MM.1S (cell line): ENCODE results near the gene GRIK1.

ENCODE experiments used
- DNase-seq: peaks from one replicate; pipeline ENCODE4 v3.0.0-alpha.2; 2015
- H2AFZ ChIP-seq: fragments of 300-600 bp; sonication (generic); 2 replicates; pipeline ENCODE4 v1.6.0; 2016; ENCODE audit warnings: antibody characterized with exemption, low read length
- H3F3A ChIP-seq: fragments of 300-600 bp; sonication (generic); 2 replicates; pipeline ENCODE4 v1.6.1; 2016; ENCODE audit warnings: mild to moderate bottlenecking, antibody characterized with exemption, low read length, moderate library complexity, mixed read lengths; ENCODE audit not compliant: insufficient read depth
- H3K27ac ChIP-seq: fragments of 300-600 bp; sonication (generic); 2 replicates; pipeline ENCODE4 v1.5.1; 2016; ENCODE audit warnings: mild to moderate bottlenecking, low read length
- H3K27me3 ChIP-seq: fragments of 300-600 bp; sonication (generic); replicated peaks from 2 replicates; pipeline ENCODE4 v1.6.0; 2016; ENCODE audit warnings: low read length; ENCODE audit not compliant: insufficient read depth
- H3K36me3 ChIP-seq: fragments of 300-600 bp; sonication (generic); replicated peaks from 2 replicates; pipeline ENCODE4 v1.6.1; 2016; ENCODE audit warnings: mild to moderate bottlenecking, low read length, mixed read lengths; ENCODE audit not compliant: insufficient read depth
- H3K4me1 ChIP-seq: fragments of 300-600 bp; sonication (generic); 2 replicates; pipeline ENCODE4 v1.6.1; 2016; ENCODE audit warnings: low read length, mixed read lengths
- H3K4me2 ChIP-seq: fragments of 300-600 bp; sonication (generic); 2 replicates; pipeline ENCODE4 v1.6.0; 2016; ENCODE audit warnings: low read depth, low read length
- H3K4me3 ChIP-seq: fragments of 300-600 bp; sonication (generic); 2 replicates; pipeline ENCODE4 v1.5.1; 2016; ENCODE audit warnings: low read length, mixed read lengths
- H3K79me2 ChIP-seq: fragments of 300-600 bp; sonication (generic); 2 replicates; pipeline ENCODE4 v1.6.1; 2016; ENCODE audit warnings: mixed run types, low read length, mixed read lengths
- H3K9ac ChIP-seq: fragments of 300-600 bp; sonication (generic); 2 replicates; pipeline ENCODE4 v1.6.1; 2016; ENCODE audit warnings: low read length, mixed read lengths
- H3K9me2 ChIP-seq: fragments of 300-600 bp; sonication (generic); replicated peaks from 2 replicates; pipeline ENCODE4 v1.6.1; 2016; ENCODE audit warnings: mild to moderate bottlenecking, low read length, mixed read lengths; ENCODE audit not compliant: insufficient read depth
- H3K9me3 ChIP-seq: fragments of 300-600 bp; sonication (generic); replicated peaks from 2 replicates; pipeline ENCODE4 v1.6.1; 2016; ENCODE audit warnings: mild to moderate bottlenecking, low read length, mixed read lengths; ENCODE audit not compliant: insufficient read depth
- H4K20me1 ChIP-seq: fragments of 300-600 bp; sonication (generic); 2 replicates; pipeline ENCODE4 v1.6.1; 2016; ENCODE audit warnings: mild to moderate bottlenecking, low read length, moderate library complexity, mixed read lengths; ENCODE audit not compliant: insufficient read depth
- CTCF ChIP-seq: fragments of 300-600 bp; sonication (generic); IDR thresholded peaks from 2 replicates; pipeline ENCODE4 v1.5.1; 2016; ENCODE audit warnings: antibody characterized with exemption, low read length, mixed read lengths
- EZH2 ChIP-seq: fragments of 300-600 bp; sonication (generic); optimal IDR thresholded peaks from 2 replicates; pipeline ENCODE3; 2017; ENCODE audit warnings: low read depth, mild to moderate bottlenecking, antibody characterized with exemption, low read length, mixed read lengths
- EZH2phosphoT487 ChIP-seq: fragments of 300-600 bp; sonication (generic); IDR thresholded peaks from 2 replicates; pipeline ENCODE4 v1.6.1; 2018; ENCODE audit warnings: antibody characterized with exemption, low read length

Gene GRIK1

GRCh38 chr21:29669416-29669815 lies 270.4 kb downstream of the GRIK1 start:
- Histone ChIP-seq H3K79me2 (no peaks in the 10 kb centered on the region), H3K9ac (no peak overlapping the region), H3K9me2 (no peaks in the 10 kb centered on the region), H2AFZ (no peak overlapping the region), H3K4me1 (no peaks in the 10 kb centered on the region), H3K9me3 (no peaks in the 10 kb centered on the region), H3K27me3 (no peaks in the 10 kb centered on the region), H4K20me1 (no peaks in the 10 kb centered on the region), H3K27ac (no peak overlapping the region), H3K4me2 (no peak overlapping the region), H3K36me3 (no peaks in the 10 kb centered on the region), H3K4me3 (no peak overlapping the region), H3F3A (no peaks in the 10 kb centered on the region)
- TF ChIP-seq EZH2phosphoT487 = no peak
- TF ChIP-seq EZH2 = no peak
- no peak for TF ChIP-seq CTCF
- no peak for DNase-seq

GRCh38 chr21:29667651-29668050 lies 272.1 kb downstream of the GRIK1 start:
- H3K9ac ChIP-seq = no peak overlapping the region
- H3K9me2 ChIP-seq = no peaks in the 10 kb centered on the region
- no peaks in the 10 kb centered on the region for H3F3A ChIP-seq
- no peak for DNase-seq
- H3K36me3 ChIP-seq = no peaks in the 10 kb centered on the region
- H3K79me2 ChIP-seq = no peaks in the 10 kb centered on the region
- H2AFZ ChIP-seq = no peak overlapping the region
- no peaks in the 10 kb centered on the region for H3K9me3 ChIP-seq
- TF ChIP-seq EZH2 (no peak), EZH2phosphoT487 (no peak), CTCF (no peak)
- no peaks in the 10 kb centered on the region for H3K27me3 ChIP-seq
- no peaks in the 10 kb centered on the region for H3K4me1 ChIP-seq
- H4K20me1 ChIP-seq = no peaks in the 10 kb centered on the region
- no peak overlapping the region for H3K27ac ChIP-seq
- no peak overlapping the region for H3K4me3 ChIP-seq
- no peak overlapping the region for H3K4me2 ChIP-seq

DNA sequence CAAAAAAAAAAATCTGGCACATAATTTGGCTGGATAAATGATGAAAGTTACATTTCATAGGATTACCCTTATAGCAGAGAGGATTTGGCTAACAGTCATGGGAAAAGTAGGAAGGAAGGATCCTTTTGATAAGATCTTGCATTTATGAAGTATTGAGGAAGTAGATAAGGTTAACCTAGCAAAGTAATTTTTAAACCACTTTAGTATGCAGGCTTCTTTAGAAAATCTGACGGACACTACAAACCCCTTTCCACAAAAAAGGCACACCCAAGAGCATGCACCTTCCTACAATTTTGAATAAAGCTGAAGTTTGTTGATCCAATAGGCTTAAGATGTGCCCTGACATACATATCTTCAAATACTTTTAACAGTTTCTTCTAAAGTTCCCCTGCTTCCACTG lies 275.2 kb downstream of the GRIK1 start:
- H3K27me3 ChIP-seq = no peaks in the 10 kb centered on the region

More for the DNA sequence above, 275.2 kb downstream of the GRIK1 start:
- no peaks in the 10 kb centered on the region for H3K79me2 ChIP-seq
- no peak overlapping the region for H3K27ac ChIP-seq
- H3K4me3 ChIP-seq = no peak overlapping the region
- no peak overlapping the region for H2AFZ ChIP-seq
- TF ChIP-seq EZH2 = no peak
- TF ChIP-seq CTCF = no peak
- TF ChIP-seq EZH2phosphoT487 = no peak
- no peak overlapping the region for H3K9ac ChIP-seq
- H3K4me1 ChIP-seq = no peaks in the 10 kb centered on the region
- no peak overlapping the region for H3K4me2 ChIP-seq
- no peaks in the 10 kb centered on the region for H3K9me2 ChIP-seq
- H3F3A ChIP-seq = no peaks in the 10 kb centered on the region
- no peak for DNase-seq
- no peaks in the 10 kb centered on the region for H3K9me3 ChIP-seq
- no peaks in the 10 kb centered on the region for H3K36me3 ChIP-seq
- H4K20me1 ChIP-seq = no peaks in the 10 kb centered on the region
